ENCODE data around the gene ANKRD60. TPM values are rescaled to one million over a fixed set of nuclear protein-coding genes. Genes with fewer than 3 reads are reported as not detected.

Gene ANKRD60
- total RNA-seq, 1 experiment from 2014 or later, result not detected

GRCh38 chr20:58173091-58173490, 55.4 kb downstream of the ANKRD60 start:
- no peak for DNase-seq (ENCODE audit: low spot score)
- ChIA-PET POLR2A (no interaction called here), CTCF (no interaction called here)
- Mint-ChIP-seq H3K27ac (no peak overlapping the region), H3K36me3 (no peaks in the 10 kb centered on the region), H3K27me3 (ENCODE audit: low read depth) (peaks cover 2% of the 10 kb centered on the region), H3K4me3 (no peak overlapping the region), H3K4me1 (peaks cover 17% of the 10 kb centered on the region), H3K9me3 (no peaks in the 10 kb centered on the region)
- ATAC-seq, result no peak
- TF ChIP-seq JUN (CRISPR knock-in tag; IDR thresholded peaks at IDR 0.05), result no peak
- 0 out of 2 replicates have a peak, but pooled peaks have one; percentile 13 for TF ChIP-seq NFYB (CRISPR knock-in tag; conservative IDR thresholded peaks at IDR 0.05; ENCODE audit: low read depth)
- no peak for TF ChIP-seq SP1 (CRISPR knock-in tag; conservative IDR thresholded peaks at IDR 0.05)

GRCh38 chr20:58171796-58172425, 56.5 kb downstream of the ANKRD60 start:
- DNase-seq (ENCODE audit: low spot score), result no peak
- H3K4me1 Mint-ChIP-seq, result peaks cover 17% of the 10 kb centered on the region
- no peaks in the 10 kb centered on the region for H3K36me3 Mint-ChIP-seq
- H3K4me3 Mint-ChIP-seq, result no peak overlapping the region
- ChIA-PET POLR2A (no interaction called here), CTCF (no interaction called here)
- TF ChIP-seq ZBTB21 (CRISPR knock-in tag; IDR thresholded peaks at IDR 0.05; ENCODE audit: borderline replicate concordance) (no peak), JAZF1 (CRISPR knock-in tag; IDR thresholded peaks at IDR 0.05) (no peak), FOXJ3 (CRISPR knock-in tag; IDR thresholded peaks at IDR 0.05; ENCODE audit: borderline replicate concordance) (no peak), ATF3 (CRISPR knock-in tag; conservative IDR thresholded peaks at IDR 0.05) (no peak), PRDM15 (CRISPR knock-in tag; IDR thresholded peaks at IDR 0.05) (no peak), NFYB (CRISPR knock-in tag; conservative IDR thresholded peaks at IDR 0.05; ENCODE audit: low read depth) (no peak), ZMAT4 (CRISPR knock-in tag; IDR thresholded peaks at IDR 0.05) (no peak), CDX4 (CRISPR knock-in tag; IDR thresholded peaks at IDR 0.05; ENCODE audit: borderline replicate concordance) (no peak)
- no peak overlapping the region for H3K27ac Mint-ChIP-seq
- peaks cover 2% of the 10 kb centered on the region; the same call in 1 of the 2 replicates for H3K27me3 Mint-ChIP-seq (ENCODE audit: low read depth)
- ATAC-seq, result no peak
- no peaks in the 10 kb centered on the region for H3K9me3 Mint-ChIP-seq

- Mint-ChIP-seq H3K9me3 (no peaks in the 10 kb centered on the region), H3K4me1 (peaks cover 5% of the 10 kb centered on the region), H3K36me3 (no peaks in the 10 kb centered on the region), H3K27ac (no peak overlapping the region), H3K4me3 (no peak overlapping the region), H3K27me3 (ENCODE audit: low read depth) (peaks cover 2% of the 10 kb centered on the region; the same call in 1 of the 2 replicates)
- no peak for ATAC-seq
- DNase-seq (ENCODE audit: low spot score), result no peak
- CTCF ChIA-PET, result interaction anchor here (1.1 to 2.7 kb wide), 2 partner anchors 11 to 14 kb away, joined by 5 to 12 read pairs; no protein-coding TSS in a partner anchor
- POLR2A ChIA-PET, result no interaction called here
- no peak for TF ChIP-seq ETV6 (CRISPR knock-in tag; IDR thresholded peaks at IDR 0.05)
- TF ChIP-seq IRF1 (CRISPR knock-in tag; IDR thresholded peaks at IDR 0.05), result no peak
- no peak for TF ChIP-seq ZNF396 (CRISPR knock-in tag; IDR thresholded peaks at IDR 0.05; ENCODE audit: borderline replicate concordance)
- TF ChIP-seq TEAD1 (CRISPR knock-in tag; IDR thresholded peaks at IDR 0.05), result no peak
- no peak for TF ChIP-seq NR2C2 (CRISPR knock-in tag; IDR thresholded peaks at IDR 0.05)
- no peak for TF ChIP-seq ZNF532 (CRISPR knock-in tag; IDR thresholded peaks at IDR 0.05; ENCODE audit: borderline replicate concordance)
- TF ChIP-seq PREB (CRISPR knock-in tag; IDR thresholded peaks at IDR 0.05; ENCODE audit: borderline replicate concordance), result no peak
- TF ChIP-seq MXD4 (CRISPR knock-in tag; IDR thresholded peaks at IDR 0.05; ENCODE audit: borderline replicate concordance), result no peak
These were observed 59.0 kb downstream of the ANKRD60 start for GRCh38 chr20:58169450-58169849.

Measured in WTC11 (cell line).